ENCODE data around the gene RAI14.

GRCh38 chr5:34626036-34626435 lies 30.1 kb upstream of the RAI14 start:
- TF ChIP-seq, protein P1, sequence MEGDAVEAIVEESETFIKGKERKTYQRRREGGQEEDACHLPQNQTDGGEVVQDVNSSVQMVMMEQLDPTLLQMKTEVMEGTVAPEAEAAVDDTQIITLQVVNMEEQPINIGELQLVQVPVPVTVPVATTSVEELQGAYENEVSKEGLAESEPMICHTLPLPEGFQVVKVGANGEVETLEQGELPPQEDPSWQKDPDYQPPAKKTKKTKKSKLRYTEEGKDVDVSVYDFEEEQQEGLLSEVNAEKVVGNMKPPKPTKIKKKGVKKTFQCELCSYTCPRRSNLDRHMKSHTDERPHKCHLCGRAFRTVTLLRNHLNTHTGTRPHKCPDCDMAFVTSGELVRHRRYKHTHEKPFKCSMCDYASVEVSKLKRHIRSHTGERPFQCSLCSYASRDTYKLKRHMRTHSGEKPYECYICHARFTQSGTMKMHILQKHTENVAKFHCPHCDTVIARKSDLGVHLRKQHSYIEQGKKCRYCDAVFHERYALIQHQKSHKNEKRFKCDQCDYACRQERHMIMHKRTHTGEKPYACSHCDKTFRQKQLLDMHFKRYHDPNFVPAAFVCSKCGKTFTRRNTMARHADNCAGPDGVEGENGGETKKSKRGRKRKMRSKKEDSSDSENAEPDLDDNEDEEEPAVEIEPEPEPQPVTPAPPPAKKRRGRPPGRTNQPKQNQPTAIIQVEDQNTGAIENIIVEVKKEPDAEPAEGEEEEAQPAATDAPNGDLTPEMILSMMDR (IDR thresholded peaks at IDR 0.05) = no peak
- TF ChIP-seq POLR2AphosphoS5 (IDR thresholded peaks at IDR 0.05) = no peak
- TF ChIP-seq POLR2A (IDR thresholded peaks at IDR 0.05) = no peak
